ENCODE measurements around the gene ANKRD17.
A peak's percentile ranks its signal among the peaks of the same experiment; 100 is the strongest.

Gene ANKRD17

DNA sequence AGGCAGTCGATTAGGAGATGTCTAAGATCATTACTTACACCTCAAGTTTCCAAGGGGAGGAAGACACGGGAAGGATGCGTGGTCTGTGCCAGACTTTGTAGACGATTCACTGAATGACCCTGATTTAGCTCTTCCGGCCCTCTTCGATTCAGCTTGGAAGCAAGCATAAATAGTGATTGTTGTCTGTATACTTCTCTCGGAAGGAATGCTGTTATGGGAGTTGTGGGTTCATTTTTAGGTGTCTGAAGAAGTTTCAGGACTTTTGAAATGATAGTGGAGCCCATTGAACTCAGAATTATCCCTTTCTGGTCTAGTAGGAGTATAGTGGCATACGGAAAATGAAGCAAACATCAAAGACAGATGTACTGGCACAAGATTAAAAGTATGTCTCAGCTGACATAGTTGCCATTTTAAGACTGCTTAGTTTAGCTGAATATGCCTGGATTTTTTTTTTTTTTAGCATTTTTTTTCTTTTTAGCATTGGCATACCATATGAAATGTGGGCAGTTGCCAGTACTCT, 1.0 kb upstream of the ANKRD17 start:
- peaks cover 74% of the 10 kb centered on the region for H3K79me2 ChIP-seq (ENCODE audit: insufficient read depth, low read length)
- TF ChIP-seq EZH2 (IDR thresholded peaks at IDR 0.05; ENCODE audit: borderline replicate concordance, low read depth, low read length, severe bottlenecking), result no peak
- TF ChIP-seq, protein P1, sequence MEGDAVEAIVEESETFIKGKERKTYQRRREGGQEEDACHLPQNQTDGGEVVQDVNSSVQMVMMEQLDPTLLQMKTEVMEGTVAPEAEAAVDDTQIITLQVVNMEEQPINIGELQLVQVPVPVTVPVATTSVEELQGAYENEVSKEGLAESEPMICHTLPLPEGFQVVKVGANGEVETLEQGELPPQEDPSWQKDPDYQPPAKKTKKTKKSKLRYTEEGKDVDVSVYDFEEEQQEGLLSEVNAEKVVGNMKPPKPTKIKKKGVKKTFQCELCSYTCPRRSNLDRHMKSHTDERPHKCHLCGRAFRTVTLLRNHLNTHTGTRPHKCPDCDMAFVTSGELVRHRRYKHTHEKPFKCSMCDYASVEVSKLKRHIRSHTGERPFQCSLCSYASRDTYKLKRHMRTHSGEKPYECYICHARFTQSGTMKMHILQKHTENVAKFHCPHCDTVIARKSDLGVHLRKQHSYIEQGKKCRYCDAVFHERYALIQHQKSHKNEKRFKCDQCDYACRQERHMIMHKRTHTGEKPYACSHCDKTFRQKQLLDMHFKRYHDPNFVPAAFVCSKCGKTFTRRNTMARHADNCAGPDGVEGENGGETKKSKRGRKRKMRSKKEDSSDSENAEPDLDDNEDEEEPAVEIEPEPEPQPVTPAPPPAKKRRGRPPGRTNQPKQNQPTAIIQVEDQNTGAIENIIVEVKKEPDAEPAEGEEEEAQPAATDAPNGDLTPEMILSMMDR (IDR thresholded peaks at IDR 0.05; ENCODE audit: borderline replicate concordance, extremely low read depth, low read length, poor library complexity, severe bottlenecking), result no peak
- peaks cover 43% of the 10 kb centered on the region for H3K4me1 ChIP-seq (ENCODE audit: insufficient read depth, low read length)
- peaks cover 21% of the 10 kb centered on the region for H3K36me3 ChIP-seq (ENCODE audit: insufficient read depth, low read length)
- H2AFZ ChIP-seq (ENCODE audit: low read depth, low read length), result peak overlapping the region; percentile 92
- H3K27ac ChIP-seq (ENCODE audit: low read length), result peak overlapping the region; percentile 93
- H3K9ac ChIP-seq (ENCODE audit: low read depth, low read length), result peak overlapping the region; percentile 87
- DNase-seq (no peak), ATAC-seq (ENCODE audit: insufficient read depth, low read depth) (no peak)
- H3K27me3 ChIP-seq (ENCODE audit: insufficient read depth, low read length, poor library complexity), result no peaks in the 10 kb centered on the region
- peak overlapping the region; percentile 80 for H3K4me2 ChIP-seq (ENCODE audit: insufficient read depth, low read length)
- no peaks in the 10 kb centered on the region for H3K9me3 ChIP-seq (ENCODE audit: insufficient read depth, low read length, severe bottlenecking)
- peaks cover 33% of the 10 kb centered on the region for H4K20me1 ChIP-seq (ENCODE audit: insufficient read depth, low read length)
- peak overlapping the region; percentile 69 to 78 for H3K4me3 ChIP-seq (ENCODE audit: low read depth in 1 of 2, low read length in 2 of 2)

DNA sequence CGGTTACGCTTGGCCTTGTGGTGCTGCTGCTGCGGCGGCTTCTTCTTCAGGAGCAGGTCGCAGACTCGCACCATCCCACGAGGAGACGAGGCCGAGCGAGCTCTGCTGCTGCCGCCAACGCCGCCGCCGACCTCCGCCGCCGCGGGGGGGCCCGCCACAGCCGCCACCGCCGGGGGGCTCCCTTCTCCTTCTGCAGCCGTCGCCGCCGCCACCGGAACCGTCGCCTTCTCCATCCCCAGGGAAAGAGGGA, 237 bp downstream of the ANKRD17 start:
- H4K20me1 ChIP-seq (ENCODE audit: insufficient read depth, low read length), result peaks cover 46% of the 10 kb centered on the region
- H2AFZ ChIP-seq (ENCODE audit: low read depth, low read length), result peak overlapping the region; percentile 83
- ATAC-seq (ENCODE audit: insufficient read depth, low read depth) (peak; percentile 43), DNase-seq (no peak)
- peak overlapping the region; percentile 93 for H3K27ac ChIP-seq (ENCODE audit: low read length)
- TF ChIP-seq, protein P1 (IDR thresholded peaks at IDR 0.05; ENCODE audit: borderline replicate concordance, extremely low read depth, low read length, poor library complexity, severe bottlenecking), result peak; percentile 45
- TF ChIP-seq EZH2 (IDR thresholded peaks at IDR 0.05; ENCODE audit: borderline replicate concordance, low read depth, low read length, severe bottlenecking), result no peak
- peak overlapping the region; percentile 95 for H3K4me2 ChIP-seq (ENCODE audit: insufficient read depth, low read length)
- no peaks in the 10 kb centered on the region for H3K27me3 ChIP-seq (ENCODE audit: insufficient read depth, low read length, poor library complexity)
- no peaks in the 10 kb centered on the region for H3K9me3 ChIP-seq (ENCODE audit: insufficient read depth, low read length, severe bottlenecking)
- peaks cover 87% of the 10 kb centered on the region for H3K79me2 ChIP-seq (ENCODE audit: insufficient read depth, low read length)
- H3K4me1 ChIP-seq (ENCODE audit: insufficient read depth, low read length), result peaks cover 54% of the 10 kb centered on the region
- H3K4me3 ChIP-seq (ENCODE audit: low read depth in 1 of 2, low read length in 2 of 2), result peak overlapping the region; percentile 69 to 78
- peaks cover 34% of the 10 kb centered on the region for H3K36me3 ChIP-seq (ENCODE audit: insufficient read depth, low read length)
- H3K9ac ChIP-seq (ENCODE audit: low read depth, low read length), result peak overlapping the region; percentile 87

DNA sequence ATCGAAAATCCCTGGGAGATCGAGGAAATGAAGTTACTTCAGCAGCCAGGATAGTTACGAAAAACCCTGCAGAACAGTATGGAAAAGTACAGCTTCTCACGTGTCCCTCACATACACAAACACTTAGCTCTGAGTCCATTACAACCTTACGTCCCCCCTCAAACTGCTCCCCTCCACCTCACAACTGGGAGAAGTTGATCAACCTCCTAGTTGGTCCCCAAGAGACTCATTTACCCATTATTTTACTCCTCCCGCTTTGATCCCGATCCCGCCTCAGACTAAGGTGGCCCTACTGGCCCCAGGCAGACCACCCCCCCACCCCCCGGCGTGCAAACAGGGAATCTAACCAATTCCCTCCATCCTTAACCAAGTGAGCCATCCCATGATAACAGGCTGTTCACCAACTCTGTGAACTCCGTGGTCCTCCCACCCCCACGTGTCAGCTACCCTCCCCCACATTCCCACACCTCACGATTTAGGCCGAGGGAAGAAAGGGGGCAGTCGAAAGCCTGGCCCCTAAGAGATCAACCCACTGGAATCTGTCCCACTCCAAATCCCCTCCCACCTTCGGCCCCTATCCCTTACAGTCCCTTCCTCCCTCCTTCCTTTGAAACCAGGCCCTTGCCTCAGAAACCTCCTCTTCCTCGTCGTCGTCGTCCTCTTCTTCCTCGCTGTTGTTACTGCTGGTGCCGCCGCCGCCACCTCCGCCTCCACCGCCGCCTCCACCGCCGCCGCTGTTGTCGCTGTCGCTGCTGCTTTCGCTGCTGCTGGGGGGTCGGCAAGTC, 755 bp downstream of the ANKRD17 start:
- H3K79me2 ChIP-seq (ENCODE audit: insufficient read depth, low read length), result peaks cover 92% of the 10 kb centered on the region
- DNase-seq, result peak; percentile 42
- peak overlapping the region; percentile 93 for H3K27ac ChIP-seq (ENCODE audit: low read length)
- ATAC-seq (ENCODE audit: insufficient read depth, low read depth), result peak; percentile 22
- H2AFZ ChIP-seq (ENCODE audit: low read depth, low read length), result peak overlapping the region; percentile 83
- TF ChIP-seq EZH2 (IDR thresholded peaks at IDR 0.05; ENCODE audit: borderline replicate concordance, low read depth, low read length, severe bottlenecking), result no peak
- TF ChIP-seq, protein P1 (IDR thresholded peaks at IDR 0.05; ENCODE audit: borderline replicate concordance, extremely low read depth, low read length, poor library complexity, severe bottlenecking), result no peak
- H3K9me3 ChIP-seq (ENCODE audit: insufficient read depth, low read length, severe bottlenecking), result no peaks in the 10 kb centered on the region
- peaks cover 39% of the 10 kb centered on the region for H3K36me3 ChIP-seq (ENCODE audit: insufficient read depth, low read length)
- peaks cover 54% of the 10 kb centered on the region for H3K4me1 ChIP-seq (ENCODE audit: insufficient read depth, low read length)
- H3K4me2 ChIP-seq (ENCODE audit: insufficient read depth, low read length), result peak overlapping the region; percentile 95
- peak overlapping the region; percentile 69 to 78 for H3K4me3 ChIP-seq (ENCODE audit: low read depth in 1 of 2, low read length in 2 of 2)
- H4K20me1 ChIP-seq (ENCODE audit: insufficient read depth, low read length), result peaks cover 49% of the 10 kb centered on the region
- H3K9ac ChIP-seq (ENCODE audit: low read depth, low read length), result peak overlapping the region; percentile 87
- H3K27me3 ChIP-seq (ENCODE audit: insufficient read depth, low read length, poor library complexity), result no peaks in the 10 kb centered on the region
